NCI-H82 treated with DMSO at 0.1 percent for 48 hours (cell line): ENCODE measurements around the gene ERG.

Experiments used
- DNase-seq: peaks from one replicate; lab custom pipeline; 2025; ENCODE audit not compliant: unreplicated experiment; lab: John Stamatoyannopoulos, UW

ERG gene, protein sequence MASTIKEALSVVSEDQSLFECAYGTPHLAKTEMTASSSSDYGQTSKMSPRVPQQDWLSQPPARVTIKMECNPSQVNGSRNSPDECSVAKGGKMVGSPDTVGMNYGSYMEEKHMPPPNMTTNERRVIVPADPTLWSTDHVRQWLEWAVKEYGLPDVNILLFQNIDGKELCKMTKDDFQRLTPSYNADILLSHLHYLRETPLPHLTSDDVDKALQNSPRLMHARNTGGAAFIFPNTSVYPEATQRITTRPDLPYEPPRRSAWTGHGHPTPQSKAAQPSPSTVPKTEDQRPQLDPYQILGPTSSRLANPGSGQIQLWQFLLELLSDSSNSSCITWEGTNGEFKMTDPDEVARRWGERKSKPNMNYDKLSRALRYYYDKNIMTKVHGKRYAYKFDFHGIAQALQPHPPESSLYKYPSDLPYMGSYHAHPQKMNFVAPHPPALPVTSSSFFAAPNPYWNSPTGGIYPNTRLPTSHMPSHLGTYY

GRCh38 chr21:38498057-38498833, at the start of gene ERG:
TSS of gene ERG (minus strand) at chr21:38498477. CDS start at chr21:38498380, 97 bp downstream.
- DNase-seq: no peak

DNA sequence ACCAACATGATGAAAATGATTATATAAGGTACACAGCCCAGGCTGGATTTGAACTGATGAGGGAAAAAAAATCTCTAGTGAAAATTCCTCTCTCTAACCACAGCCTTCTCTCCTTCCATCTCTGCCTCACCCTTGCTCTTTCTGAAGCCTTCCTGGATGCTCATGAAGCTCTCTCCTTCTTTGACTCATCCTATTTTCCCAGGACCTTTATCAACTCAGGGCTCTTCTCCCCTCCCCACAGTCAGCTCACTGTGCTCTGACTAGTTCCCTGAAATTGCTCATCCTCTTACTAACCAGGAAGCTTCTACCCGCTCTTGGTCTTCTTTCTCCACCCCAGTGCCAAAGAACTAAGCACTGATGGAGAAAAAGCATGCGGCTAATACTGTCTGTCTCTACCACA, 46.4 kb upstream of the ERG start:
- no peak for DNase-seq

DNA sequence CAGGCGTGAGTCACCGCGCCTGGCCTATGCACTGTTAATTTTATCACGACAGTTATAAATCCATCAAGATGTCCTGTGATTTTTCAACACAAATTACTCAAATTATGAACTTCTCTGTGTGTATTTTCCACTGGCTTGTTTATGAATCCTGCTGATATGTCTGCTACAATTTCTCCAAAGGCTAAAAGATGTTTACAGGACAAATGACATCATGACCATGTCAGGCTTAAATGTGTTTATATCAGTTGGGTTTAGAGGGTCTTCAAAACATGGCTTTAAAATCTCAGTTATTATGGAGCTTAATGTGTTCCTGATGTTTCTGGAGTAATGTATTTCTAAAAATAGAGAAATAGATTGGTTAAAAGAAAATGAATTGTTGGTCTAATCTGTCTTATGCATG, 44.0 kb upstream of the ERG start:
- DNase-seq: no peak

DNA sequence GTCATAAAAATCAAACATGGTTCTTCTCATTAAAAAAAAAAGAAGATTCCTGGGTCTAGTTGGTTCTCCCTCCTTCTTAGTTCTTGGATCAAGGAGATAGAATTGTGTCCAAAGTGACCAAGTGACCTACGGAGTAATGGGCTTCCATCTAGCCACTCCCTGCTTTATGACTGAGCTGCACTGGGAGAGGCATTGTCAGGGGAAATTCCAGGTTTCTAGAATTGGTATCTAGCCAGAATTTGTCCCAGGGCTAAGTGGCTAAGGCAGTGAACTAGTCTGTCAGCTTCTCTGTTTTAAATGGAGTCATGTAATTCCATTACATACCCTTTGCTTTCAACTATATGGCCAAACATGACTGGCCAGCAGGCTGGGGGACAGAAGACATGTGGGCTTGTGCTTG, 40.1 kb upstream of the ERG start:
- no peak for DNase-seq

- no peak for DNase-seq
Observed at GRCh38 chr21:38534591-38534990, 36.3 kb upstream of the ERG start.

DNA sequence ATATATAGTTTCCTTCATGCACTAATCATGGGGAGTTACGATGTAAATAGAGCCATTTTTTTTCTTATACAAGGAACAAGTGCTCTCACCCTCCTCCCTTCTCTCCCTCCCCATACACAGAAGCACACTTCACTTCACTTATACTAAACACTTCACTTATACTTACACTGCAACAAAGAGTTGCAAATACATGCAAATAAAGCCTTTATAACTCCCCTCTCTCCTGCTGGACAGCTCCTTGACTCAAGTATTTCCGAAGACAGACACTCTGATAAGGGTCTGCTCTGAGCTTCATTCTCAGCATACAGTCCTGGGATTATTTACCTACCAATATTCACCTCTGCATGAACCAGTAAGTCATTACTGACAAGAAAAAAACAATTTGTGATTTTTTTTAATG, 35.6 kb upstream of the ERG start:
- no peak for DNase-seq

GRCh38 chr21:38531591-38531990, 33.3 kb upstream of the ERG start:
- no peak for DNase-seq

DNA sequence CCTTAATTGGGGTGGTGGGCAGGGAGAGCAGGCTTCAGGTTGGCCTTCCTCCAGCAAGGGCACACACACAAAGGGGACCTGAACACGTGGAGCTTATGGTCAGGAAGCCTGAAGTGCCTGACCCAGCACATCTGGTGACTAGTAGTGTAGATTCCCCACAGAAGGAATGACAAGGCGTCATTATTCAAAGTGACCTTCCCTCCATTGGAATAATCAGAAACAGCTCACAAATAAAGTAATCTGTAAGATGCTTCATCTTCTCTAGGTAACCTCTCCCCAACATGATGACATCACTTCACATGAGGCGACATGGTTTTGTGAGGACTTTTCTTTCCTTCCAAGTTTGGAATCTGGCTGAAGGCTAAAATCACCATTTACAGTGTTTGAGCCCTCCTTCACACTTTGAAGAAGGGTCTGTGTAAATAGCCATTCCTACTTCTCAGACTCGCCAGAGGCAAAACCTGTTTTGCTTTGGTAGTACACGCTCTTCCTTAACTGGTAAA, 32.8 kb upstream of the ERG start:
- no peak for DNase-seq

GRCh38 chr21:38527737-38528136, 29.5 kb upstream of the ERG start:
- DNase-seq: no peak

- no peak for DNase-seq
Observed at GRCh38 chr21:38525454-38525853, 27.2 kb upstream of the ERG start.

DNA sequence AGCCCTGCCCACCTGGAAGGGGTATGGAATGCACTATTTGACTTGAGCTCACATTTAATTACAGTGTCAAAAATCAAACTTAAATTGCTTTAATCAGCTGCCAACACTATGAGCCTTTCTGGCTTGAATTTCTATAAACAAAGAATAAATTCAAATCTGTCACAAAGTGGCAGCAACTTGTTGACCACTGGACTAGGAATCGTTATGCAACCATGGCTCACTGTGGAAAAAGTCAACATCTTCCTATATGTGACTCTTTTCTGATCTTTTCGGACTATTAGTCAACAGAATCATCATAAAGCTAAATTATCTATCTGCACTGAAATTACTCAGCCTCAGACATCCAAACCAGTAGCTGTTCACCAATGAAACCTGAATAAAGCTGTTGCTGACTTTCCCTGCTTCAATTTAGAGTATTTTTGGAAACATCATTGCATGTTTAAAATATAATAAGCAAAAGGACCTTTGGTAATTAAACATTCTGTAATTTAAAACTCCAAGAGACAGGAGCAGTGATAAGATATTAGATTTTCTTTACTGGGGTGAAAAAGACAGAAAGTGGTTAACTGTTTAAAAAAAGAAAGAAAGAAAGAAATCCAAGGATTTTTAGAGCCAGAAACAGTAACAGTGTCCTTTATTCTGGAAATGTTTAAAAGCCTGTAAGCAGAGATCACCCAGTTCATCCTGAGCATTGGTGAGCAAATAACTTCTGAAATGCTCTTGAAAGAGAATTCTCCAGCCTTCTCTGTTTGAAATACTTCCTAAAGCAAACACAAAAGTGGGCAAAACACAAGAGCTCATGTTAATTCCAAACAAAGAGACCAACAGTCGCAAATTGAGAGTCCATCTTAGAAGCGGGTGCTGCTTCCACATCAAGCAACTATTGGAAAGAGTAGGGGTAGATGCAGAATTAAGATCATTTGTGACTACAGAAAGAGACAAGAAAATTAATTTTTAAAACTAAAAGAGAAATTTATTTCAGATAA, 26.2 kb upstream of the ERG start:
- DNase-seq: no peak

DNA sequence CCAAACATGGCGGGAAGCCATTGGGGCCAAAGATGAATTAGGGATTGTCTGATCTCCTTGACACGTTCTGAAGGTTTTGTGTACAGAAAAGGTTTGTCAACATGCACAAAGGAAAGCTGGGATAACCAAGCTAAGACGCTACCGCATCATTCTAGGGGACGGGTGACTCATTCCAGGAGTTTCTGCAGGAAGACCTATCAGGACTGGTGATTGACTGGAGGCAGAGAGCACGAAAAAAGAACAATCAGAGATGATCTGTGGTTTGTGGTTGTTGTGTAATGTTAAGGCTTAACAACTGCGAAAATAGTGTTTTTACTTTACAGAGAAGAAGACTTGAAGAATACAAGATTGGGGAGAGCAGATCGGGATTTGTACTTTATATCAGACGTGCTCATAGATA, 22.2 kb upstream of the ERG start:
- DNase-seq: no peak

DNA sequence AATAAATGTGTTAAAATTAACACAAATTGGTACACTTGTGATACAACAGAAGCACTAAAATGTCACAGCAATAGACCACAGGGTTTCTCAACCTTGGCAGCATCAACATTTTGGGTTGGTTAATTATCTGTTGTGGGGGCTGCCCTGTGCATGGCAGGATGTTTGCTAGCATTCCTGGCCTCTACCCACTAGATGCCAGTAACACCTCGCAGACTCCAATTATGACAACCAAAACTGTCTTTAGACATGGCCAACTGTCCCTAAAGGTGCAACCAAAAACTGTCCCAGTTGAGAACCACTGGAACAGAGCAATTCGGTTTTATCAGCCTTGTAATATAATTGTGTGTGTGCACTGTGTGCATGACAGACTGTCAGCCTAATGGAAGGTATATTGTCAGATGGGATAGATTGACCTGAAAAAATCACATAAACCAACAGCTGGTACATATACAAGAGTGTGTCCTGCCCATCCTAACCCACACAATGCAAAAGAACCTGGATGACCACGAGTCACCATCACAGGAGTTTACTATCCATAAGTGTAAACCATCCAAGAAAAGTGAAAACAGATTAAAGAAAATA, 13.5 kb upstream of the ERG start:
- DNase-seq: no peak

GRCh38 chr21:38511198-38511597, 12.9 kb upstream of the ERG start:
- no peak for DNase-seq

DNA sequence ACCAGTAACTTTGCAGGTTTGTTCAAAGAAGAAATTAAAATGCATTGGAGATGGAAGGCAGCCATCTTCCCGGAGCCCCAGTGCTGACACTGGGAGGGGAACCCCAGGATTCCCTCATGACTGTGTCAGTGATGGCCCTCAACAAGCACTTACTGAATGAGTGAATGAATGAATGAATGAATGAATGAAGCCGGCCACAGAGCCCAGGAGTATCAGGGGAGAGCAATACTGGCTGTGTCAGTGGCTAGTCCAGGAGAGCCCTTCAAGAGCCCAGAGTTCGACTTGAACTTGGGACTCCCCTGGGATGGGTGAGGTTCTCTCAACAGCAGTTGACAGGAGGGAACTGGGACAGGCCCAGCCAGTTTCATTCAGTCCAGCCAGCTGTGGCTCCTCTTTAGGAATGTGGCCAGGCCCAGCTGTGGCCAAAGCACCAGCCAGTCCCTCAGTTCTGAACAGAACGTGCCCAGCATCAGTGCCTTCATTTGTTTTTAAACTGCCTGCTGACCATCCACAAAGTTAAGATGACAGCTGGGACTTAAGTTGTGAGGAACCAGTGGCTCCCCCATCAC, 9.2 kb upstream of the ERG start:
- no peak for DNase-seq

GRCh38 chr21:38506661-38507281, 8.5 kb upstream of the ERG start:
- no peak for DNase-seq

GRCh38 chr21:38505654-38506523, 7.6 kb upstream of the ERG start:
- peak; percentile 24 for DNase-seq

DNA sequence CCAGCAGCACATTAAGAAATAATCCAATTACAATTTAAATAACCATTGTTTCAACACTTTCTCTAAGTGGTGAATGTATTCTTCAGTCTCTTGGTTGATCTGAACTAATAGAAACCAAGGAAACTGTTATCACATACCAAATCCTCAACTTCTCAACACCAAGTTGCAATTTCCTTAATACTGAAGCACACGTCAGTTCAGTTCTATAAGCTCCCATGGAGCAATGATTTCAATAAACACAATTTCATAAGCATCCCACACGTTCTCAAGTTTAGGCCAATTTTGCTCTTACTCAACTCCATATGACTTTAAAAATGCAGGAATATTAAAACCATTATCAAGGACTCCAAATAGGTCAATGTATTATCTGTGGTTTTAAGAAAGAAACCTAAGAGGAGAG, 5.8 kb upstream of the ERG start:
- no peak for DNase-seq

DNA sequence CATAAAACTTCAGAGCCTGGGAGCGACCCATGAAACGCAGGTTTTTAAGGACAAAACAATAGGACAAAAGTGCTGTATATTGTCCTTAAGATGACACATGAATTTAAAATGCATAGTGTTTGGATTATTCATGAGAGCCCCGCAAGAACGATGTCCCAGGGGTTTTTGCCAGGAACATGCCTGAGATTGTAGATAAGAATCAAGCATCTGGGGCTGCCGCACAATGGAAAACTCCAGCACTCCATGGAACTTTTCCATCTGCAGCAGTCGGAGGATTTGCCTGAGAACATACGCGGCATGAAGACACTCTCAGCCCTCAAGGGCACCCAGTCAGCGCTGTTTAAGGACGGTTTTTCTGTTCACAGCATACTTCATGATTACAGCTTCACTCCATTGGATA, 5.3 kb upstream of the ERG start:
- DNase-seq: no peak
